Panc1 (cell line): ENCODE measurements around the gene CLDN16. TPM values are rescaled to one million over a fixed set of nuclear protein-coding genes. Genes with fewer than 3 reads are reported as not detected.

Experiments used
- ATAC-seq: fragments of 200-7000 bp; cut with Tn5 transposase; 2 replicates; pipeline ENCODE4 v1.9.1; 2020; ENCODE audit warnings: mild to moderate bottlenecking, moderate library complexity
- BruUV-seq: library from RNA; stranded (reverse); fragments of 400-500 nt; replicated peaks from 2 replicates; lab custom pipeline; 2021; lab: Mats Ljungman, UMichigan
- CTCF ChIA-PET: fragments of 300-600 bp; sonication (Branson Sonifier 250); formaldehyde crosslinking; loops from one replicate; lab custom pipeline; 2022; ENCODE audit warnings: antibody characterized with exemption; lab: Charles Lee
- POLR2A ChIA-PET: fragments of 300-600 bp; sonication (Branson Sonifier 250); formaldehyde crosslinking; loops from one replicate; lab custom pipeline; 2022; ENCODE audit warnings: antibody characterized with exemption; lab: Charles Lee
- DNase-seq: peaks from one replicate; pipeline ENCODE4 v3.0.0-alpha.2; 2010; ENCODE audit warnings: low read depth, low spot score
- H3K27ac ChIP-seq: 2 replicates; pipeline ENCODE4 v1.5.1; 2011; ENCODE audit warnings: mild to moderate bottlenecking, low read length, inconsistent platforms
- H3K27me3 ChIP-seq: fragments of 200-500 bp; sonication (Bioruptor generic); 2 replicates; pipeline ENCODE4 v1.6.0; 2014; ENCODE audit warnings: low read length, inconsistent platforms; ENCODE audit not compliant: control insufficient read depth, insufficient read depth
- H3K36me3 ChIP-seq: fragments of 200-500 bp; sonication (Bioruptor generic); 2 replicates; pipeline ENCODE4 v1.5.1; 2014; ENCODE audit warnings: inconsistent platforms, mild to moderate bottlenecking, low read length, moderate library complexity; ENCODE audit not compliant: control insufficient read depth, insufficient read depth
- H3K4me1 ChIP-seq: 2 replicates; pipeline ENCODE4 v1.5.1; 2011; ENCODE audit warnings: inconsistent platforms, mild to moderate bottlenecking, low read length, moderate library complexity; ENCODE audit not compliant: control insufficient read depth, insufficient read depth
- H3K4me3 ChIP-seq, 2 experiments: 2 replicates each; pipeline ENCODE4 v1.5.1; 2011 to 2012; ENCODE audit warnings: low read depth in 2 of 2, low read length in 2 of 2, mild to moderate bottlenecking in 2 of 2, inconsistent platforms in 1 of 2, moderate library complexity in 1 of 2
- H3K9me3 ChIP-seq: fragments of 200-500 bp; sonication (Bioruptor generic); 2 replicates; pipeline ENCODE4 v1.5.1; 2014; ENCODE audit warnings: low read depth, mild to moderate bottlenecking, inconsistent platforms, low read length, moderate library complexity; ENCODE audit not compliant: control insufficient read depth, insufficient read depth
- CTCF ChIP-seq: fragments of 450-650 bp; IDR thresholded peaks from 2 replicates; pipeline ENCODE4 v1.5.1; 2017; ENCODE audit warnings: mild to moderate bottlenecking
- POLR2AphosphoS5 ChIP-seq: IDR thresholded peaks from 2 replicates; pipeline ENCODE4 v1.6.1; 2012; ENCODE audit warnings: mild to moderate bottlenecking, low read depth, low read length, moderate library complexity
- SIN3A ChIP-seq: IDR thresholded peaks from 2 replicates; pipeline ENCODE4 v1.6.1; 2012; ENCODE audit warnings: low read depth, mild to moderate bottlenecking, low read length, moderate library complexity, borderline replicate concordance; ENCODE audit not compliant: insufficient read depth
- TCF7L2 ChIP-seq: IDR thresholded peaks from 2 replicates; pipeline ENCODE4 v1.6.1; 2011; ENCODE audit warnings: mild to moderate bottlenecking, low read depth, low read length, inconsistent platforms
- in situ Hi-C: cut with HindIII; loops from 2 replicates; pipeline ENCODE4 v1.10.0; 2016; ENCODE audit warnings: low sequenced_read_pairs, low pct_unique_long_range_greater_than_20kb
- intact Hi-C: fragments of 100-400 bp; cut with micrococcal nuclease; formaldehyde crosslinking; loops from one replicate; pipeline ENCODE4 v1.10.0; 2022; ENCODE audit not compliant: unreplicated experiment
- total RNA-seq: library from RNA; stranded (reverse); gene quantifications from one replicate; pipeline ENCODE4 v1.2.1, GENCODE V29; 2021; ENCODE audit not compliant: unreplicated experiment
- TF ChIP-seq, protein P1 (sequence below), 2 experiments: IDR thresholded peaks; 2 replicates each; pipeline ENCODE4 v1.6.1; 2011 to 2012; ENCODE audit warnings: low read depth in 2 of 2, control low read depth in 1 of 2, low read length in 1 of 2, mild to moderate bottlenecking in 1 of 2, moderate library complexity in 1 of 2; ENCODE audit not compliant: insufficient read depth in 1 of 2

The CLDN16 gene
- total RNA-seq, 1 experiment from 2014 or later: not detected

DNA sequence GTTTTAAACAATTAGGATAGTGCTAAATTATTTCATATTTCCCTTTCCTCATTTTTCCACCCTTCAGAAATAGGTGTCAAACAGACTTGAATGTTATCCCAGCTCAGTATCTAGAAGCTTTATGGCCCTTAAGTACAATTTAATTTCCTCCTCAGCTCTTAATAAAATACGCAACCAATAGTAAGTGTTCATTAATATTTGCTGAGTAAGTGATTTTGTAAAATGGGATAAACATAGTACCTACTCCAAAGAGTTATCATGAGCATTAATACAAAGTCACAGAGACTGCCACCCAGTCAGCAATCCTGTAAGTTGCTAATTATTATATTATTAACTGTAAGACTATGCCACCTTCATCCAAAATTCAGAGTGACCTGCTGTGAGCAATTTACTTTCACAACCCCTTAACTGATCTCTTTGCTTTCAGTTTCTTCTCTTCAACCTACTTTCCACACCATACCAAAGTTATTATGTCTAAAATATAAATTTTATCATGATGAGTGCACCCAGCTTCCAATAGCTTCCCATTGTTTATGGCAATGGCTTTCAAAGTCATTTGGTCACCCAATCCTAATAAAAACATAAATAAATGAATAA is 35.0 kb upstream of the CLDN16 start:
- ChIA-PET CTCF (no interaction called here), POLR2A (interaction anchor here (0.7 kb wide), 1 partner anchor 25 kb away, joined by 3 read pairs; no protein-coding TSS in a partner anchor)
- H3K27ac ChIP-seq: no peak overlapping the region
- TF ChIP-seq POLR2AphosphoS5: no peak
- TF ChIP-seq, protein P1, sequence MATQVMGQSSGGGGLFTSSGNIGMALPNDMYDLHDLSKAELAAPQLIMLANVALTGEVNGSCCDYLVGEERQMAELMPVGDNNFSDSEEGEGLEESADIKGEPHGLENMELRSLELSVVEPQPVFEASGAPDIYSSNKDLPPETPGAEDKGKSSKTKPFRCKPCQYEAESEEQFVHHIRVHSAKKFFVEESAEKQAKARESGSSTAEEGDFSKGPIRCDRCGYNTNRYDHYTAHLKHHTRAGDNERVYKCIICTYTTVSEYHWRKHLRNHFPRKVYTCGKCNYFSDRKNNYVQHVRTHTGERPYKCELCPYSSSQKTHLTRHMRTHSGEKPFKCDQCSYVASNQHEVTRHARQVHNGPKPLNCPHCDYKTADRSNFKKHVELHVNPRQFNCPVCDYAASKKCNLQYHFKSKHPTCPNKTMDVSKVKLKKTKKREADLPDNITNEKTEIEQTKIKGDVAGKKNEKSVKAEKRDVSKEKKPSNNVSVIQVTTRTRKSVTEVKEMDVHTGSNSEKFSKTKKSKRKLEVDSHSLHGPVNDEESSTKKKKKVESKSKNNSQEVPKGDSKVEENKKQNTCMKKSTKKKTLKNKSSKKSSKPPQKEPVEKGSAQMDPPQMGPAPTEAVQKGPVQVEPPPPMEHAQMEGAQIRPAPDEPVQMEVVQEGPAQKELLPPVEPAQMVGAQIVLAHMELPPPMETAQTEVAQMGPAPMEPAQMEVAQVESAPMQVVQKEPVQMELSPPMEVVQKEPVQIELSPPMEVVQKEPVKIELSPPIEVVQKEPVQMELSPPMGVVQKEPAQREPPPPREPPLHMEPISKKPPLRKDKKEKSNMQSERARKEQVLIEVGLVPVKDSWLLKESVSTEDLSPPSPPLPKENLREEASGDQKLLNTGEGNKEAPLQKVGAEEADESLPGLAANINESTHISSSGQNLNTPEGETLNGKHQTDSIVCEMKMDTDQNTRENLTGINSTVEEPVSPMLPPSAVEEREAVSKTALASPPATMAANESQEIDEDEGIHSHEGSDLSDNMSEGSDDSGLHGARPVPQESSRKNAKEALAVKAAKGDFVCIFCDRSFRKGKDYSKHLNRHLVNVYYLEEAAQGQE (IDR thresholded peaks at IDR 0.05; ENCODE audit: insufficient read depth in 1 of 2, low read depth in 2 of 2, low read length in 1 of 2): no peak
- TF ChIP-seq SIN3A: no peak
- no peak for TF ChIP-seq TCF7L2
- no peak for TF ChIP-seq CTCF
- H3K4me3 ChIP-seq: no peak overlapping the region
- intact Hi-C loops: no loop called here
- no peaks in the 10 kb centered on the region for H3K27me3 ChIP-seq
- in situ Hi-C loops: no loop called here
- BruUV-seq: no TSS peak
- H3K4me1 ChIP-seq: 0 out of 2 replicates have a peak, but pooled peaks cover 3% of the 10 kb centered on the region
- H3K9me3 ChIP-seq: peaks cover 10% of the 10 kb centered on the region; the same call in 1 of the 2 replicates
- no peaks in the 10 kb centered on the region for H3K36me3 ChIP-seq
- ATAC-seq: no peak
- no peak for DNase-seq

- no TSS peak for BruUV-seq
- in situ Hi-C loops (no loop called here), intact Hi-C loops (no loop called here)
- no peak for ATAC-seq
- TF ChIP-seq SIN3A: no peak
- TF ChIP-seq POLR2AphosphoS5: no peak
- no peak for TF ChIP-seq TCF7L2
- TF ChIP-seq, protein P1 (IDR thresholded peaks at IDR 0.05; ENCODE audit: insufficient read depth in 1 of 2, low read depth in 2 of 2, low read length in 1 of 2): no peak
- no peak for DNase-seq
- ChIA-PET POLR2A (no interaction called here), CTCF (no interaction called here)
- no peaks in the 10 kb centered on the region for H3K36me3 ChIP-seq
- H3K4me1 ChIP-seq: 0 out of 2 replicates have a peak, but pooled peaks cover 3% of the 10 kb centered on the region
- peaks cover 10% of the 10 kb centered on the region; the same call in 1 of the 2 replicates for H3K9me3 ChIP-seq
- no peak overlapping the region for H3K27ac ChIP-seq
- H3K4me3 ChIP-seq: no peak overlapping the region
- H3K27me3 ChIP-seq: no peaks in the 10 kb centered on the region
Observed at GRCh38 chr3:190356246-190356645, 31.7 kb upstream of the CLDN16 start.
